Activated CD4-positive, CD25-positive, alpha-beta regulatory T cell (primary cell): ENCODE measurements around the gene GADD45B.
A peak's percentile ranks its signal among the peaks of the same experiment; 100 is the strongest.
"Not testable (repeated sequence)": the region's sequence is repeated elsewhere in the genome, so short reads cannot be mapped to it uniquely, and the experiment has no call there.

Experiments
- DNase-seq, 4 experiments: peaks; one replicate each; lab custom pipeline; 2025; lab: John Stamatoyannopoulos, UW

Gene GADD45B

GRCh38 chr19:2488405-2488941 is 12.5 kb downstream of the GADD45B start:
- DNase-seq, result no peak

DNA sequence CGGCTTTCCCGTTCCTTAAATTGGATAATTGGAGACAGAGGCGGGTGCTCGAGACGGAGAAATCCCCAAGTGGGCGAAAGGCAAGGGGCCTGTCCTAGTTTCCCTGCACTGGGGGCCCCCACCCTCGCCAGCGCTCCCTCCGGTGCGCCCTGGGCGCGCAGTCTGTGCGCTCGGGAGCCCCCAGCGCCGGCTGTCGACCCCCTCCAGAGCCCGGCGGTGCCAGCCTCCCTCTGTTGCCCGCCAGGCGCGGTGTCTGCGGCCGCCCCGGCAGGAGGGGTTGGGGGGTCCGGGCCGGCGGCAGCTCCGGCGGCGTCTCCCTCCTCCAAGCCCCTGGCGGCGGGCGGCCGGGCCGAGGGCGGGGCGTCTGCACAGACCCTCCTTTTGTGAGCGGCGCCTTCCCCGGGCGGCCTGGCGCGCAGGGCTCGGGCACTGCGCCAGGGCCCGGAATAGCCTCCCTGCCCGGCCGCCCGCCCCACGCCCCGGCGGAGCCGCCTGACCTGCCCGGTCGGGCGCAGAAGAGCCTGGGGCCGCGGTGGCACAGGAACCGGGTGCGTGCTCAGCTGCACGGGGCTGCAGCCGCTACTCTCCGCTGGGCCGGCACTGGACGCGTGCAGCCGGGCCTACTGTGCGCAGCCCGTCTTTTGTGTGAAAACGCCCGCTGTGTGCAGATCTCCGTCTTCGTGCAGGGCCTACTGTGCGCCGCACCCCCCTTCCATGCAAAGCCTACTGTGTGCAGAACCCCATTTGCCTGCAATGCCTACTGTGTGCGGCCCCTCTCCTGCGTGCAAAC is 13.2 kb downstream of the GADD45B start:
- no peak for DNase-seq

DNA sequence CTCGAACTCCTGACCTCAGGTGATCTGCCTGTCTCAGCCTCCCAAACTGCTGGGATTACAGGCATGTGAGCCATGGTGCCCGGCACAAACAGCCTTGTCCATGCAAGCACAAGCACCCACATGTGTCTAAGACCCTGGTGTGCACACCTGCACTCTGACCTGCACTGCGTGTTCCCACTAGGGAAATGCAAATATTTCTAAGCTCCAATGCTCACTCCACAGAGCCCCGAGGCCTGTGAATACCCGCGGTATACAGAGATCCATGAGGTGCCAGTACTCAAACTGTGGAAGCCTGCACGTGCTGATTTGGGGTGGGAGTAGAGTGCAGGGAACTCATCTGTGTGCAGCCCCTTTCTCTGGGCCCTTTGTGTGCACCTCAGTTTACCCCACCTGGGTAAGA is 14.7 kb downstream of the GADD45B start:
- DNase-seq, result no peak

DNA sequence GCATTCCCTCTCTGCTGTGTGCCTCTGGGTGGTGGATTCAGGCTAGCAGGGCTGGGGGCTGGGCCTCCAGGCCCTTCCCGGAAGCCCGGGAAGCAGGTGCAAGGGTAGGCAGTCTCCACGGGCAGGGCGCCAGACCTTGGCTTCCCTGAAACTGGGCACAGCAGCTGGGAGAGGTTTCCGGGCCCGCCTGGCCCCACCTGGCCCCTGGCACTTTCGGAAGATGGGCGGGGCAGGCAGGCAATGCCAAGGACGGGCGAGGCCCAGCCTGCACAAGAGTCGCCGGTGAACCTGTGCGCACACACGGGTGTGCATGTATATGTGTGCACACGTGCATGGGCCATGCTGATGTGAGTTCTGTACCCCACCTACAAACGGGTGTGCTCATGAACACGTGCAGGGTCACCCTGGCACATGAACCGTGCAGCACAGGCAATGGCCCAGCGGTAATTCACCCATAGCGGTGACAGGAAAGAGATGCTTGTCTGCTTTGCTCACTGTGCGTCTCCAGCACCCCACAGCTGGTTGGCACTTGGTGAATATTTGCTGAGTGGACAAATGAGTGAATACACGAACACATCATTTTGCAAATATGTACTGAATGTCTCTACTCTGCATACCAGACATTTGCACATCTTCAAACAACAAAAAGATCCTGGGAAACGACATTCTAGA is 15.3 kb downstream of the GADD45B start:
- DNase-seq, result no peak

GRCh38 chr19:2492870-2493269 is 16.9 kb downstream of the GADD45B start:
- no peak for DNase-seq

DNA sequence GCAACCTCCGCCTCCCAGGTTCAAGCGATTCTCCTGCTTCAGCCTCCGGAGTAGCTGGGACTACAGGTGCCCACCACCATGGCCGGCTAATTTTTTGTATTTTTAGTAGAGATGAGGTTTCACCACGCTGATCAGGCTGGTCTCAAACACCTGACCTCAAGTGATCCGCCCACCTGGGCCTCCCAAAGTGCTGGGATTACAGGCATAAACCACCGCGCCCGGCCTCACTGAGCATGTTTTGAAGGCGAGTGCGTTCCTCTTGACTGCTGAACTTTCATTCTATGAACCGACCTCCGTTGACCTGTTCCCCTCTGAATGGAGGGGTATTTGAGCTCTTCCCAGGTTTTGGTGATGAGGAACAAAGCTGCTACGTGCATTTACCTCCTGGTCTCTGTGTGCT is 17.5 kb downstream of the GADD45B start:
- DNase-seq, result not testable (repeated sequence)

- DNase-seq, result no peak
These were observed 18.1 kb downstream of the GADD45B start for GRCh38 chr19:2494084-2494446.

GRCh38 chr19:2494447-2495129 is 18.7 kb downstream of the GADD45B start:
- DNase-seq, result peak in 1 of 4 experiments; percentile 18

DNA sequence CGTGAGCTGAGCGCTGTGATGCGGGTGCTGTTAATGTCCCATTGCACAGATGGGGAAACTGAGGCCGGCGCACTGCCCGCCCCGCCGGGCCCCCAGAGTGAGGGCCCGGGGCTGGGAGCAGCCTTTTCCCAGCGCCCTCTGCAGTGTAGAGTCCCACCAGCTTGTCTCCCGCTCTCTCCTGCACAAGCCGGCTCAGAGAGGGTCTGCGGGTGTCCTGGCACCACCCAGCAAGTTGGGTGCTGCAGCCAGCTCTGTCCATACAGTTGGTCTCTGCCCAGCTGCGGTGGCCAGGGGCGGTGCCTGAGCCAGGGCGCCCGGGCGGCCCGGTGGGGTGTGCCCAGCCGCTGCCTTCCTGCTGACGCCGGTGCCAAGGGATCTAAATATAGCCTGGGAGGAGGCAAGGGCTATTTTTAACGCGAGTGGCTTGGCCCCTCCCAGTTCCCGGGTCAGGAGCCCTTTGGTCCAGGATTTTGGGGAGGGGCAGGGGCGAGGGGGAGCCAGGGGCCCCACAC is 19.3 kb downstream of the GADD45B start:
- no peak for DNase-seq

DNA sequence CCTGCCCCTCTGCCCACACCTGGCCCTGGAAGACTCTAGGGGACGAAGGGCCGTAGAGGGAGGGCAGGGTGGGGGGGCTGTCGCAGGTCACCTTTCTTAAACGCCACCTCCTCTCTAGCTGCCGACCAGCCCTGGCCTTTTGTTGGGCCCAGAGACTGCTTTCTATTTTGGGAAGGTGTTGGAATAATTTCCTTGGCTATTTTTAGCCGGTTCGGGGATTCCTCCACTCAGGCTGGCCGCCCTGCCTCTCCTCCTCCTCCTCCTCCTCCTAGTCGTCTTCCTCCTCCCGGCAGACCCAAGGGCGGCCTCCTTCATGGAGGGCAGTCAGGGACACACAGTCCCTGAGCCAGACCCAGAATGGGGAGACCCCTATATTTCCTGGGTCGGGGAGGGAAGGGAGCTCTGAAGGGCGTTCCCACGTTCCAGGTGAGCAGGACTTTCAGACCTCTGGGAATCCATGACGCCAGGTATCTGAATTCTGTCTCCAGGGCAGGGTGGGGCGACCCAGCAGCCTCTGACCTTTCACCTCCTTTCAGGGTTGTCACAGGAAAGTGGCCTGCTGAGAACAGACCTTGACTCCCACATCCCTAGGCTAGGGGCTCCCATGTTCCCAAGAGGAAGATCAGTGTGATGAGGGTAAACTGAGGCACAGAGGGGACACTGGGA is 19.9 kb downstream of the GADD45B start:
- no peak for DNase-seq

GRCh38 chr19:2497186-2497585 is 21.3 kb downstream of the GADD45B start:
- DNase-seq, result no peak

- DNase-seq, result no peak
These were observed 24.2 kb downstream of the GADD45B start for GRCh38 chr19:2500156-2500555.

GRCh38 chr19:2500841-2501261 is 24.9 kb downstream of the GADD45B start:
- DNase-seq, result no peak

GRCh38 chr19:2503521-2504109 is 27.7 kb downstream of the GADD45B start:
- DNase-seq, result peak; percentile 25 to 60 (median 56)

GRCh38 chr19:2506656-2507055 is 30.7 kb downstream of the GADD45B start:
- not testable (repeated sequence) for DNase-seq

DNA sequence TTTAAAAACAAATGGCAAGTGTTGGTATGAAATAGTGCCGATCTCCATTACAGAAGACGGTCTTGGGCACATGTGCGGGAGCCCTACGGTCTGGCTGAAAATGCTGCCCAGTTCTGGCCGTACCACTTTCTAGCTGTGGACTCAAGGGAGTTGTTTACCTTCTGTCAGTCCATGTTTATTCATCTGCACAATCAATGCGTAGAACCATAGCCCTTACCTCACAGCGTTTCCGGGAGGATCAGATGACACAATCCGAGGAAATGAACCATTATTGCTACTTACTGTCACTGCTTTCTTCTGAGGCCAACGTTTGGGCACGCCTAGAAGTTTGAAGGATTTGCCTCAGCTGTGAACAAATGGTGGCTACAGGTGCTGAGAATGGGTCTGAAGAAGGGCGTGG is 31.2 kb downstream of the GADD45B start:
- no peak for DNase-seq

GRCh38 chr19:2509096-2509495 is 33.2 kb downstream of the GADD45B start:
- DNase-seq, result no peak

- no peak for DNase-seq
These were observed 35.6 kb downstream of the GADD45B start for GRCh38 chr19:2511570-2511969.

DNA sequence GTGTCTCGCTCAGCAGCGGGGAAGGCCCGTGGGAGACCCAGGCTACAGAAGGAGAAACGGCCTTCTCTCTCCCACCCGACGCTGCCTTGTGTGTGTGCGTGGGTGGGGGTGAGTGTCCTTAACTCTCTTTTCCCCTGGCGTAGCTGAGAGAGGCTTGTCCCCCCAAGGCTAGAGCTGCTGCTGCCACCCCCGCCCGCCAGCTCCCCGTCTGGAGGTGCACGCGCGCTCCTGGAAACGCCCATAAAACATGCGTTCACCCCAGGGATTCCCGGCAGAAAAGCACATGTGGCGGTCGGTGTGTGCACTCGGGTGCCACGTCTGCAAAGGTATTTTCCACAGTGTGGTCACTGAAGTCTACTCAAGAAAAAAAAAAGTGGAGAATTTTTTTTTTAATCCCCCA is 36.1 kb downstream of the GADD45B start:
- DNase-seq, result no peak

GRCh38 chr19:2512523-2513431 is 36.9 kb downstream of the GADD45B start:
- DNase-seq, result no peak
